Endothelial cell of umbilical vein (primary cell): ENCODE results near the gene C17orf113. TPM values are rescaled to one million over a fixed set of nuclear protein-coding genes. Genes with fewer than 3 reads are reported as not detected.

ENCODE experiments used
- BruUV-seq: library from RNA; stranded (reverse); fragments of 400-500 nt; replicated peaks from 2 replicates; lab custom pipeline; 2021; lab: Mats Ljungman, UMichigan
- CTCF ChIA-PET: fragments of 300-600, 350-600 bp; sonication (Branson Sonifier 250); formaldehyde crosslinking; loops from one replicate; lab custom pipeline; 2021; ENCODE audit warnings: antibody characterized with exemption, inconsistent platforms; lab: Charles Lee
- POLR2A ChIA-PET: fragments of 300-600, 350-600 bp; sonication (Branson Sonifier 250); formaldehyde crosslinking; loops from one replicate; lab custom pipeline; 2021; ENCODE audit warnings: antibody characterized with exemption, inconsistent platforms; lab: Charles Lee
- DNase-seq: peaks from one replicate; pipeline ENCODE4 v3.0.0-alpha.2; 2011; ENCODE audit warnings: low read depth, low spot score
- FAIRE-seq: peaks from 2 replicates; lab custom pipeline; 2011; peaks lifted over from hg19 to GRCh38; lab: Jason Lieb, UNC
- H2AFZ ChIP-seq: 2 replicates; pipeline ENCODE4 v1.6.0; 2012; ENCODE audit warnings: low read depth, low read length, control low read depth, inconsistent platforms
- H3K27ac ChIP-seq: 2 replicates; pipeline ENCODE4 v1.5.1; 2011; ENCODE audit warnings: low read depth, mild to moderate bottlenecking, control low read depth, low read length, moderate library complexity; ENCODE audit not compliant: insufficient read depth
- H3K27me3 ChIP-seq, 2 experiments: 2 replicates each; pipeline versions ENCODE4 v1.6.0 to v1.6.1; 2011; ENCODE audit warnings: low read length in 2 of 2, mixed read lengths in 1 of 2; ENCODE audit not compliant: control insufficient read depth in 2 of 2, insufficient read depth in 2 of 2
- H3K36me3 ChIP-seq, 2 experiments: 2 replicates in 1 of 2; 3 replicates in 1 of 2; pipeline ENCODE4 v1.5.1; 2011; ENCODE audit warnings: low read length in 2 of 2, mild to moderate bottlenecking in 1 of 2, moderate library complexity in 1 of 2; ENCODE audit not compliant: control insufficient read depth in 2 of 2, insufficient read depth in 2 of 2; ENCODE audit errors: extremely low read depth in 1 of 2
- H3K4me1 ChIP-seq: 3 replicates; pipeline ENCODE4 v1.5.1; 2011; ENCODE audit warnings: mild to moderate bottlenecking, low read length; ENCODE audit not compliant: control insufficient read depth, insufficient read depth; ENCODE audit errors: extremely low read depth
- H3K4me2 ChIP-seq: 2 replicates; pipeline ENCODE4 v1.6.1; 2011; ENCODE audit warnings: low read length, control low read depth, mixed read lengths; ENCODE audit not compliant: insufficient read depth
- H3K4me3 ChIP-seq, 3 experiments: fragments of 200-600 bp in 1 of 3; sonication (generic), shearing (Covaris generic) in 1 of 3; replicated peaks in 1 of 3; 2 replicates each; pipeline ENCODE4 v1.5.1; 2011 to 2016; ENCODE audit warnings: control low read depth in 3 of 3, low read length in 3 of 3, mild to moderate bottlenecking in 2 of 3, inconsistent platforms in 1 of 3, low read depth in 1 of 3, moderate library complexity in 1 of 3; ENCODE audit not compliant: insufficient read depth in 1 of 3
- H3K79me2 ChIP-seq: 2 replicates; pipeline ENCODE4 v1.6.0; 2012; ENCODE audit warnings: low read length, inconsistent platforms; ENCODE audit not compliant: control insufficient read depth, insufficient read depth
- H3K9ac ChIP-seq: replicated peaks from 2 replicates; pipeline ENCODE3; 2011; ENCODE audit warnings: low read length, control low read depth; ENCODE audit not compliant: insufficient read depth; ENCODE audit errors: extremely low read depth
- H3K9me1 ChIP-seq: replicated peaks from 3 replicates; pipeline ENCODE4 v1.6.0; 2011; ENCODE audit warnings: mild to moderate bottlenecking, low read length; ENCODE audit not compliant: control insufficient read depth, insufficient read depth; ENCODE audit errors: extremely low read depth
- H3K9me3 ChIP-seq: replicated peaks from 2 replicates; pipeline ENCODE4 v1.5.1; 2012; ENCODE audit warnings: low read length, inconsistent platforms; ENCODE audit not compliant: control insufficient read depth, insufficient read depth
- H4K20me1 ChIP-seq: replicated peaks from 2 replicates; pipeline ENCODE3; 2011; ENCODE audit warnings: mild to moderate bottlenecking, low read length; ENCODE audit not compliant: control insufficient read depth, insufficient read depth; ENCODE audit errors: extremely low read depth
- CTCF ChIP-seq, 2 donors: IDR thresholded peaks; 1 replicate in 1 of 2; 2 replicates in 1 of 2; pipeline ENCODE4 v1.5.1; 2011; ENCODE audit warnings: low read length in 2 of 2, mild to moderate bottlenecking in 2 of 2, moderate library complexity in 2 of 2, control low read depth in 1 of 2, inconsistent platforms in 1 of 2, low read depth in 1 of 2; ENCODE audit not compliant: insufficient read depth in 1 of 2; ENCODE audit errors: extremely low read depth in 1 of 2
- EZH2 ChIP-seq: IDR thresholded peaks from 2 replicates; pipeline ENCODE4 v1.6.1; 2012; ENCODE audit warnings: borderline replicate concordance, low read depth, mild to moderate bottlenecking, moderate library complexity, low read length, inconsistent platforms; ENCODE audit not compliant: severe bottlenecking
- FOS ChIP-seq: IDR thresholded peaks from 2 replicates; pipeline ENCODE4 v1.6.1; 2011; ENCODE audit warnings: mild to moderate bottlenecking, low read length, moderate library complexity, borderline replicate concordance; ENCODE audit not compliant: insufficient read depth
- GATA2 ChIP-seq: IDR thresholded peaks from 2 replicates; pipeline ENCODE4 v1.7.0; 2011; ENCODE audit warnings: low read depth, mild to moderate bottlenecking, moderate library complexity, mixed read lengths, low read length; ENCODE audit not compliant: insufficient read length, insufficient read depth
- JUN ChIP-seq: IDR thresholded peaks from 2 replicates; pipeline ENCODE4 v1.6.1; 2011; ENCODE audit warnings: borderline replicate concordance, low read depth; ENCODE audit not compliant: insufficient read length, insufficient read depth
- MAX ChIP-seq: IDR thresholded peaks from 2 replicates; pipeline ENCODE4 v1.6.1; 2011; ENCODE audit not compliant: insufficient read depth, insufficient read length
- MYC ChIP-seq: IDR thresholded peaks from one replicate; pipeline ENCODE4 v1.6.1; 2011; ENCODE audit warnings: mild to moderate bottlenecking, low read depth, low read length
- POLR2A ChIP-seq: IDR thresholded peaks from 2 replicates; pipeline ENCODE4 v1.6.1; 2012; ENCODE audit warnings: low read depth, mild to moderate bottlenecking, control low read depth, low read length
- POLR2AphosphoS5 ChIP-seq: IDR thresholded peaks from 2 replicates; pipeline ENCODE4 v1.6.1; 2012; ENCODE audit warnings: low read depth, mild to moderate bottlenecking, control low read depth, low read length, moderate library complexity; ENCODE audit not compliant: insufficient read depth
- dilution Hi-C: fragments of 300-500 bp; cut with MboI; formaldehyde crosslinking; loops from one replicate; pipeline ENCODE4 v1.15.0; 2019; ENCODE audit warnings: low sequenced_read_pairs; ENCODE audit not compliant: extremely low pct_ligation_motif_present
- intact Hi-C: fragments of 100-400 bp; cut with micrococcal nuclease; formaldehyde crosslinking; loops from one replicate; pipeline ENCODE4 v1.10.0; 2022
- polyA plus RNA-seq, 4 experiments: library from polyadenylated mRNA; depleted of rRNA in 3 of 4; stranded (reverse) in 3 of 4; unstranded in 1 of 4; fragments of >200 nt; gene quantifications; 2 replicates each; pipeline versions ENCODE4 v1.2.1 to v1.2.3, GENCODE V29; 2011 to 2012; ENCODE audit warnings: missing spikeins in 1 of 4
- total RNA-seq: library from RNA; stranded (reverse); gene quantifications from 2 replicates; pipeline ENCODE4 v1.2.3, GENCODE V29; 2021

The C17orf113 gene
- total and polyA plus RNA-seq, 2 donors (not counting 3 experiments of a cell fraction or from before 2014, with no cell fraction given) = 0.20 to 0.30 TPM

GRCh38 chr17:42018339-42018738 lies 32.1 kb downstream of the C17orf113 start:
- H3K9me3 ChIP-seq = no peaks in the 10 kb centered on the region
- DNase-seq (no peak), FAIRE-seq (peak; percentile 12)
- no peaks in the 10 kb centered on the region for H4K20me1 ChIP-seq
- dilution Hi-C loops = no loop called here
- H3K4me3 ChIP-seq = peak overlapping the region in 1 of 3 experiments; percentile 96
- no peaks in the 10 kb centered on the region for H3K9me1 ChIP-seq
- H3K79me2 ChIP-seq = peaks cover 54% of the 10 kb centered on the region
- peaks cover 3 to 9% of the 10 kb centered on the region in 2 experiments for H3K36me3 ChIP-seq
- intact Hi-C loops = loop anchor here (5.0 kb wide), 1 partner anchor 51 kb away; the partner anchor contains the start of gene CNP
- no peaks in the 10 kb centered on the region for H3K27me3 ChIP-seq
- peaks cover 15% of the 10 kb centered on the region for H3K4me1 ChIP-seq
- peak overlapping the region; percentile 88 for H3K27ac ChIP-seq
- no peak overlapping the region for H2AFZ ChIP-seq
- no TSS peak for BruUV-seq
- ChIA-PET CTCF (interaction anchor here (0.9 to 3.4 kb wide), 9 partner anchors 11 to 88 kb away, joined by 3 to 13 read pairs (median 4); partner anchors contain the start of genes C17orf113 and ODAD4), POLR2A (no interaction called here)
- H3K9ac ChIP-seq = peak overlapping the region; percentile 98
- TF ChIP-seq CTCF (IDR thresholded peaks at IDR 0.05; ENCODE audit: extremely low read depth in 1 of 2, insufficient read depth in 1 of 2, low read depth in 1 of 2, low read length in 2 of 2) (no peak), EZH2 (no peak), MYC (no peak), MAX (no peak), POLR2AphosphoS5 (no peak), GATA2 (no peak), FOS (no peak), POLR2A (no peak), JUN (no peak)
- H3K4me2 ChIP-seq = peak overlapping the region; percentile 69
